ENCODE measurements around the gene SLC7A6OS.

SLC7A6OS gene

DNA sequence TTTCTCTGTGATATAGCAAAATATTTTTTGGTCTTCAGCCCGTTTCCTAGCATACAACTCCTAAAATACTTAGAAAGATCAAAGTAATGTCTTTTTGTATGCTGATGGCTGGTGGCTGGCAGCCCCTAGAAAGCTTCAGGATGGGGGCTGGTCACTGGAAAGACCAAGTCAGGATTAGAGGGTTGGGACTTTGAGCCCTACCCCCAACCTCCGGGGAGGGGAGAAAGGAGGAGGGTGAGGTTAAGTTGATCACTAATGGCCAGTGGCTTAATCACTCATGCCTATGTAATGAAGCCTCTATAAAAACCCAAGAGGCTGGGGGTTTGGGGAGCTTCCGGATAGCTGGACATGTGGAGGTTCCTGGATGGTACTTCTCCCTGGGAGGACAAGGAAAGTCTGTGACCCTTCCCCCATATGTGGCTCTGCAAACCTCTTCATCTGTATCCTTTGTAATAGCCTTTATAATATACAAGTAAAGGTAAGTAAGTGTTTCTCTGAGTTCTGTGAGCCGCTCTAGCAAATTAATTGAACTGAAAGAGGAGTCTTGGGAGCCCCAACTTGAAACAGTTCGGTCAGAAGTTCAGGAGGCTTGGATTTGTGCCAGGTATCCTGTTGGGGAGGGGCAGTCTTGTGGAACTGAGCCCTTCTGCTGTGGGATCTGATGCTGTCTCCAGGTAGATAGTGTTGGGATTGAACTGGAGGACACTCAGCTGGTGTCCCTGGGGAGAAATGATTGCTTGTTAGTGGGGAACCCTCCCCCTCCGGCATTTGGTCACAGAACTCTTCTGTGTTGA lies 42.9 kb downstream of the SLC7A6OS start:
- DNase-seq (ENCODE audit: low read depth, low spot score) = no peak
- TF ChIP-seq, protein P1, sequence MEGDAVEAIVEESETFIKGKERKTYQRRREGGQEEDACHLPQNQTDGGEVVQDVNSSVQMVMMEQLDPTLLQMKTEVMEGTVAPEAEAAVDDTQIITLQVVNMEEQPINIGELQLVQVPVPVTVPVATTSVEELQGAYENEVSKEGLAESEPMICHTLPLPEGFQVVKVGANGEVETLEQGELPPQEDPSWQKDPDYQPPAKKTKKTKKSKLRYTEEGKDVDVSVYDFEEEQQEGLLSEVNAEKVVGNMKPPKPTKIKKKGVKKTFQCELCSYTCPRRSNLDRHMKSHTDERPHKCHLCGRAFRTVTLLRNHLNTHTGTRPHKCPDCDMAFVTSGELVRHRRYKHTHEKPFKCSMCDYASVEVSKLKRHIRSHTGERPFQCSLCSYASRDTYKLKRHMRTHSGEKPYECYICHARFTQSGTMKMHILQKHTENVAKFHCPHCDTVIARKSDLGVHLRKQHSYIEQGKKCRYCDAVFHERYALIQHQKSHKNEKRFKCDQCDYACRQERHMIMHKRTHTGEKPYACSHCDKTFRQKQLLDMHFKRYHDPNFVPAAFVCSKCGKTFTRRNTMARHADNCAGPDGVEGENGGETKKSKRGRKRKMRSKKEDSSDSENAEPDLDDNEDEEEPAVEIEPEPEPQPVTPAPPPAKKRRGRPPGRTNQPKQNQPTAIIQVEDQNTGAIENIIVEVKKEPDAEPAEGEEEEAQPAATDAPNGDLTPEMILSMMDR (IDR thresholded peaks at IDR 0.05; ENCODE audit: low read depth, low read length) = no peak
- H3K4me3 ChIP-seq (ENCODE audit: low read depth, low read length) = no peak overlapping the region
- in situ Hi-C loops (cut with HindIII; ENCODE audit: low sequenced_read_pairs) = no loop called here

- TF ChIP-seq, protein P1 (IDR thresholded peaks at IDR 0.05; ENCODE audit: low read depth, low read length) = no peak
- DNase-seq (ENCODE audit: low read depth, low spot score) = peak; percentile 52
- in situ Hi-C loops (cut with HindIII; ENCODE audit: low sequenced_read_pairs) = no loop called here
- H3K4me3 ChIP-seq (ENCODE audit: low read depth, low read length) = peak overlapping the region; percentile 81
Observed at GRCh38 chr16:68265078-68265920, 45.4 kb downstream of the SLC7A6OS start.

DNA sequence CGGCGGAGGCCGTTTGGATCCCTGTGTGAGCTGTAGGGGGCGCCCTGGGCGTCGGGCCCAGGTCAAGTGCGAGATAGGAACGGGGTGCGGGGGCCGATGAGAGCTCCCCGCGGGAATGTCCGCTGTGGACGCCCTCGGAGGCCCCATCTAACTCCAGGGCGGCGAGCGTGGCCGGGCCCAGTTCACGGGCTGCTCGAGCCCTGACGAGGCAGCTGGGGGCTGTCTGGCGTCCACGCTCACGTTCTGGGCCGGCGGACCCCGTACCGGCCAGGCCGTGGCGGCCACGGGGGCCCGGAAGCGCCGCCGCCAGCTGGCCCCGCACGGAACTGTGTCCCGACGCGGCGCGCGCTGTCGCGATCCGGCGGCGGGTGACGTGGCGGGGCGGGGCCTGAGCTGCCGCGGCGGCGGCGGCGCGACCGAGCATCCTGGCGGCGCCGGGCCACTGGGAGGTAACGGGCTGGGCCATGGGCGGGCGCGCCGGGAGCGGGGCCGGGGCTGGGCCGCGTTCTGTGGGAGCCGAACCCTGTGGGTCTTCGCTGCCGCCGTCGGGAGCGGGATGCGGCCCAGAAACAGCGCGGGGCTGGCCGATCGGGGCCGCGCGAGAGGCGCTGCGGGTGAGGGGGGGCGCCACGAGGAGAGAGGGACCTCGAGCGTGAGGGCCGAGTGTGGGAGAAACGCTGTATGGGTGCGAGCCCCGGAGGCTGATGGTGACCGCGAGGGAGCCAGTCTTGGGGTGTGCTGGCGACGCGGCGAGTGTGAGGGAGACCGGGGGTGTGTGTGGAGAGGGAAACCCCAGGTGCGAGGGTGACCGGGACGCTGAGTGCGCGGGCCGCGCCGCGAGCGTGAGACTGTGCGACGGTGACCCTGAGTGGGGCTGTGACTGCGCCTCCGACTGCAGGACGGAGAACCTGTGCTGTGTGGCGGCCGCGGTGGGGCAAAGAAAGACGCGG lies 46.3 kb downstream of the SLC7A6OS start, which contains the start of gene SLC7A6:
TSS of gene SLC7A6 (plus strand) at position 399 of the 950 bp plus-strand sequence. CDS start 10,201 bp downstream, outside the sequence.
- H3K4me3 ChIP-seq (ENCODE audit: low read depth, low read length) = peak within 1 kb of the TSS; percentile 81
- TF ChIP-seq, protein P1 (IDR thresholded peaks at IDR 0.05; ENCODE audit: low read depth, low read length) = peak; percentile 62
- in situ Hi-C loops (cut with HindIII; ENCODE audit: low sequenced_read_pairs) = no loop called here
- peak; percentile 52 for DNase-seq (ENCODE audit: low read depth, low spot score)

DNA sequence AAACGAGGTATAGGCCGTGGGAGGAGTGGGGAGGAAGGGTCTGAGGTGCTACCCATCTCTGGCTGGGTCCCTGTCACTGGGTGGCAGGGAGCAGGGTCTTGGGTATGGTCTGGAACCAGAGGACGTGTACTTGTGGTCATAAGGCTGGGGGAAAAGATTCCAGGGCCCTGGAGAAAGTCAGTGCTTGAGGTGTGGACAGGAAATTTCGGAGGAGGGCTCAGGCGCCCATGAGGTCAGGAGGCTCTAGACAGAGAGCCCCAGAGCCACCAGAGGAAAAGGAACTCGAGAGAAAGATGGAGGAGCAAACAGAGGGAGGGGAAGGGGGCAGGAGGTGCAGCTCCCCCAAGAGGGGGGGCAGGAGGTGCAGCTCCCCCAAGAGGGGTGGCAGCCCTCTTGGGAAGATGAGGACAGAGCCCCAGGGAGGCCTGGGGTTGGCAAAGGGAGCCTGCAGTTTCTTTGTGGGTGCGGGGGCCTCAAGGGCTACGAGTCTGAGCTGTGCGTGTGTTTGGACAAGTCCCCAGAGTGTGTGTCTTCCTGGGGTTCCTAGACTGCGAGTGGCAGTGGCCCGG lies 47.1 kb downstream of the SLC7A6OS start:
- in situ Hi-C loops (cut with HindIII; ENCODE audit: low sequenced_read_pairs) = no loop called here
- DNase-seq (ENCODE audit: low read depth, low spot score) = no peak
- H3K4me3 ChIP-seq (ENCODE audit: low read depth, low read length) = peak overlapping the region; percentile 81
- TF ChIP-seq, protein P1 (IDR thresholded peaks at IDR 0.05; ENCODE audit: low read depth, low read length) = no peak

DNA sequence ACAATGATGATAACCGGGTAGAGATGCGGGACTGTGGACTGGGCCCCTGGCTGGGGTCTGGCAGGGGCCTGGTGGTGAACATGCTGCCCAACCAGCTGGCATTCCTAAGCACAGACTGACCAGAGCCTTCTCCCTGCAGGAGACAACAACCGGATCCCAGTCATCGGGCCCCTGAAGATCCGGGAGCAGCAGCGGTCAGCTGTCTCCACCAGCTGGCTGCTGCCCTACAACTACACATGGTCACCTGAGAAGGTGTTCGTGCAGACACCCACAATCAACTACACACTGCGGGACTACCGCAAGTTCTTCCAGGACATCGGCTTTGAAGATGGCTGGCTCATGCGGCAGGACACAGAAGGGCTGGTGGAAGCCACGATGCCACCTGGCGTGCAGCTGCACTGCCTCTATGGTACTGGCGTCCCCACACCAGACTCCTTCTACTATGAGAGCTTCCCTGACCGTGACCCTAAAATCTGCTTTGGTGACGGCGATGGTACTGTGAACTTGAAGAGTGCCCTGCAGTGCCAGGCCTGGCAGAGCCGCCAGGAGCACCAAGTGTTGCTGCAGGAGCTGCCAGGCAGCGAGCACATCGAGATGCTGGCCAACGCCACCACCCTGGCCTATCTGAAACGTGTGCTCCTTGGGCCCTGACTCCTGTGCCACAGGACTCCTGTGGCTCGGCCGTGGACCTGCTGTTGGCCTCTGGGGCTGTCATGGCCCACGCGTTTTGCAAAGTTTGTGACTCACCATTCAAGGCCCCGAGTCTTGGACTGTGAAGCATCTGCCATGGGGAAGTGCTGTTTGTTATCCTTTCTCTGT lies 51.5 kb downstream of the SLC7A6OS start:
- in situ Hi-C loops (cut with HindIII; ENCODE audit: low sequenced_read_pairs) = no loop called here
- TF ChIP-seq, protein P1 (IDR thresholded peaks at IDR 0.05; ENCODE audit: low read depth, low read length) = no peak
- no peak overlapping the region for H3K4me3 ChIP-seq (ENCODE audit: low read depth, low read length)
- no peak for DNase-seq (ENCODE audit: low read depth, low spot score)
